Testis (tissue), 3 donors: ENCODE measurements around the gene KLHDC8A. TPM values are rescaled to one million over a fixed set of nuclear protein-coding genes. Genes with fewer than 3 reads are reported as not detected.
"Not testable (repeated sequence)": the region's sequence is repeated elsewhere in the genome, so short reads cannot be mapped to it uniquely, and the experiment has no call there.

ENCODE experiments used
- DNase-seq: peaks from one replicate; pipeline ENCODE4 v3.0.0-alpha.2; 2019
- H3K27ac ChIP-seq, 2 donors: fragments of 200-600 bp; sonication (generic); one replicate each; pipeline ENCODE4 v1.5.1; 2019
- H3K27me3 ChIP-seq: fragments of 200-600 bp; sonication (generic); one replicate; pipeline ENCODE4 v1.5.1; 2019
- H3K36me3 ChIP-seq: fragments of 200-600 bp; sonication (generic); one replicate; pipeline ENCODE4 v1.5.1; 2017; ENCODE audit warnings: low read depth; ENCODE audit errors: missing control alignments
- H3K4me1 ChIP-seq: fragments of 200-600 bp; sonication (generic); one replicate; pipeline ENCODE4 v1.5.1; 2019
- H3K4me3 ChIP-seq, 2 donors: fragments of 200-600 bp; sonication (generic); one replicate each; pipeline ENCODE4 v1.5.1; 2017 to 2019
- H3K9me3 ChIP-seq: fragments of 200-600 bp; sonication (generic); one replicate; pipeline ENCODE4 v1.5.1; 2017
- CTCF ChIP-seq, 3 experiments: fragments of 450-650 bp in 2 of 3; fragments of 200-600 bp in 1 of 3; sonication (generic) in 1 of 3; IDR thresholded peaks; one replicate each; pipeline ENCODE4 v1.5.1; 2016 to 2019; ENCODE audit warnings: antibody characterized with exemption in 3 of 3, mild to moderate bottlenecking in 2 of 3, moderate library complexity in 1 of 3
- POLR2A ChIP-seq: fragments of 450-650 bp; IDR thresholded peaks from one replicate; pipeline ENCODE4 v1.6.1; 2017; ENCODE audit warnings: antibody characterized with exemption, mild to moderate bottlenecking, moderate library complexity
- WGBS, 2 donors: methylation state at CpG; one replicate each; pipeline ENCODE4 v1.1.5; 2018; 5-methylcytosine and 5-hydroxymethylcytosine counted together
- intact Hi-C: fragments of 100-400 bp; cut with DNase I; formaldehyde crosslinking; loops from one replicate; pipeline ENCODE4 v1.15.1; 2023; ENCODE audit warnings: low total_unique reads
- polyA plus RNA-seq: library from polyadenylated mRNA; stranded (reverse); fragments of 350-450 nt; fragmentation: Illumina TruSeq; extraction: RNeasy Lipid Tissue Mini Kit (QIAGEN cat#74804); gene quantifications from one replicate; pipeline ENCODE4 v1.2.3, GENCODE V29; 2014; ENCODE audit warnings: low read depth, low replicate concordance; ENCODE audit not compliant: insufficient read depth
- total RNA-seq, 2 donors: library from RNA; depleted of rRNA; stranded (reverse); fragments of >200 nt; gene quantifications; one replicate each; pipeline ENCODE4 v1.2.3, GENCODE V29; 2016

The KLHDC8A gene
- total and polyA plus RNA-seq, 3 donors from 2014 or later, result 10.5 to 12.9 (median 11.7) TPM

DNA sequence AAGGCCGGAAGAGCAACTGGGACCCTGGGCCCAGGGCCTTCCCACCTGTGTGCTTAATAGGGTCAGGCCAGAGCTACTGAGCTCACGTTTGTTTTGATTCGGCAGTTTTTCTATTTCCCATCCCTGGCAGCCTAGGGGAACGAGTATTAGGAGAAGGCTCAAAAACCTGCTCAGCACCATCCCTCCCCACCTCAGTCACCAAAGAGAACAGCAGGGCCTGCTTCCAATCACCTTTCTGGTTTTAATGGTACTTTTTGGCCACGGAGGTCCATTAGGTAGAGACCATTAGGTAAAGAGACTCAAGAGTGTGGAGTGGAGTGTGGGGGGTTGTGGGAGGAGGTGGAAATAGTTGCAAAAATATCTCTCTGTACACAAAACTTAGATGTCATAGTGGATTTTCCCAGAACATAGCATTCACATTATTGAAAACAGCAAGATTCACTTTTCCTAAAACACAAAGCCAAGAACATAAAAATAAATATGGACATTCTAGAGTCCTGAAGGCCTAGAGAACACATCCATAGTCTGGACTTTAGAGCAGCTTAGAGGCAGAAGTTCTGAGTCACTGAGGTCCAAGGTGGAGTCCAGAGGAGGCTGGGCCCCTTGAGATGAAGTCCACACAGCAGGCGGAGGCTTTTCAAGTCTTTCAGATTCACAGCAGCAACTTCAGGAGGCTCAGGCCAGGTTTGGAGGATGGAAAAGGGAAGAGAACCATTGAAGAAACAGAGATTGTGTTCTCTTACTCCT is 54.7 kb downstream of the KLHDC8A start:
- Histone ChIP-seq H3K4me3 (no peak overlapping the region), H3K27me3 (no peaks in the 10 kb centered on the region), H3K9me3 (no peaks in the 10 kb centered on the region), H3K4me1 (peaks cover 15% of the 10 kb centered on the region), H3K27ac (peak overlapping the region in 1 of 2 donors; percentile 39), H3K36me3 (no peaks in the 10 kb centered on the region)
- DNase-seq, result no peak
- no peak for TF ChIP-seq CTCF (IDR thresholded peaks at IDR 0.05)
- TF ChIP-seq POLR2A, result no peak
- intact Hi-C loops, result no loop called here
- 39 to 49% methylated on average over 6 of the region's 6 CpGs for WGBS, 2 donors

DNA sequence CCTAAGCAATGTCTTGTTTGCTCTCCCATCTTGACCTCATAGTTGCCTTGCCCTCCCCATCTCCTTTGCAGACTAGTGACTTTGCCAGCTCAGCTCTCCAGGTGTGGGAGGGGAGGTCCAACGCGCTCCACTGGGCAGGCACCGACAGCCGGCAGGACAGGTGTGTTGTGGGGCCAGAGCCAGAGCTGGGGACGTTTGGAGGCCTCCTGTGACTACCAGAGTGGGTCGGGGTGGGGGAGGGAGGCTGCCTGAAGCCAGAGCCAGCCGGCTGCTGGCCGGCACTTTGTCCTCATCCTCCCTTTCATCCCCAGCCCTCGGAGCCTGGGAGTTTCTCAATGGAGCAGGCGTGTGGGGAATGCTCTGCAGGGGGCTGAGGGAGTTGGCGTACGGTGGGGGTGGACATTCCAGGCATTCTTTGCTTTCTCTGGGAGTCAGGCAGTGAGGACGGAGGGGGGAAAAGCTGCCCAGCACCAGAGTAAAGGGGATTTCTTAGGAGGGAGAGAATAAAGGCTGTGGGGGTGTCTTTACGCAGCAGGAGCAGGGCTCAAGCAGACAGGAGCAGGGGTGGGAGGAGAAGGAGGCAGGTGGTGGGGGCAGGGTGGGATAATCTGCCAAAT is 55.4 kb downstream of the KLHDC8A start:
- 21 to 33% methylated on average over 10 to 14 of the region's 14 CpGs for WGBS, 2 donors
- DNase-seq, result peak; percentile 86
- Histone ChIP-seq H3K4me1 (peaks cover 15% of the 10 kb centered on the region), H3K4me3 (no peak overlapping the region), H3K27me3 (no peaks in the 10 kb centered on the region), H3K36me3 (no peaks in the 10 kb centered on the region), H3K27ac (peak overlapping the region in 1 of 2 donors; percentile 39), H3K9me3 (no peaks in the 10 kb centered on the region)
- intact Hi-C loops, result no loop called here
- no peak for TF ChIP-seq CTCF (IDR thresholded peaks at IDR 0.05)
- TF ChIP-seq POLR2A, result no peak

DNA sequence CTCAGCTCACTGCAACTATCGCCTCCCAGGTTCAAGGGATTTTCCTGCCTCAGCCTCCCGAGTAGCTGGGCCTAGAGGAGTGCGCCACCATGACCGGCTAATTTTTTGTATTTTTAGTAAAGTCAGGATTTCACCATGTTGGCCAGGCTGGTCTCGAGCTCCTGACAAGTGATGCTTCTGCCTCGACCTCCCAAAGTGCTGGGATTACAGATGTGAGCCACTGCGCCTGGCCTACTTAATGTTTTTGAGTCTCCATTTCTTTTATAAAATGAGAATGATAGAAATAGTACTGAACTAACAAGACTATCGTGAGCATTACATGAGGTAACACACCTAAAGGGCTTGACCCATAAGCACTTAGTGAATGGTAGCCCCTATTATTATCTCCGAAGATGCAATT is 56.6 kb downstream of the KLHDC8A start:
- Histone ChIP-seq H3K9me3 (no peaks in the 10 kb centered on the region), H3K4me1 (peaks cover 15% of the 10 kb centered on the region), H3K27me3 (no peaks in the 10 kb centered on the region), H3K27ac (no peak overlapping the region), H3K4me3 (no peak overlapping the region), H3K36me3 (no peaks in the 10 kb centered on the region)
- 80 to 84% methylated on average over 9 of the region's 9 CpGs for WGBS, 2 donors
- no peak for TF ChIP-seq CTCF (IDR thresholded peaks at IDR 0.05)
- no peak for TF ChIP-seq POLR2A
- intact Hi-C loops, result no loop called here
- DNase-seq, result no peak

DNA sequence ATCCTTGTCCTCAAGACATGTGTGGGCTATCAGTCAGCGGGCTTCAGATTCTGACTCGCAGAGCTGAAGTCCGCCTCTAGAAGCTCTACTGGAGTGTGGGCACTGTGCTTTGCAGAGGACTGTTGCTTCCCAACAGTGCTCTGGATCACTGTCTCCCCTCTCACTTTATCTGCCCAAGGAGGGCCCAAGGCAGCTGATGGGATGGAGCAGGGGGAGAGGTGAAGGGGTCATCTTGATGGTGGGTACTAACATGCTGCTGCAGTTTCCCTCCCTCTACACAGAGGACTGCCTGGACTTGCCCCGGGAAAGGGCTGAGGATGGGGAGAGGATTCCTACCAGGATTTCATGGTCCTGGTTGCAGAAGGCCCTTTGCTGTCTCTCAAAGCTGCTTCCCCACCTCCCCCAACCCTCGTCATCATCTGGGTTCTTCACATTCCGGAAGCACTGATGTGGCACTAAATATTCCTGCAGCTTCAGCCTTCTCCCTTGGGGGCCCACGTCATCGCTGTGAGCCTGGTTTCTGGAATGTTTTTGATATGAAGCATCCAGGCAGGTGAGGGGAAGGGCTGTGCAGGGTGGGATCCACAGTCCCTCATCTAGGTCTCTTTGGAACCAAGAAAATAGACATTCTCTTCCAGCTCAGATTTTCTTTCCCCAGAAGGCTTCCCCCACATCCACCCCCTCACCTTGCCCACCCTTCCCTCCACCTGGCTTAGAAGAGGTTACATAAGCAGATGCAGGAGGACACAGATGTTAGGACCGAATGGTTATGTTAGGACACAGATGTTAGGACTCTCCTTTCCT is 58.3 kb downstream of the KLHDC8A start:
- no peaks in the 10 kb centered on the region for H3K9me3 ChIP-seq
- no peak for DNase-seq
- 71 to 72% methylated on average over 9 of the region's 9 CpGs for WGBS, 2 donors
- H3K36me3 ChIP-seq, result no peaks in the 10 kb centered on the region
- peaks cover 24% of the 10 kb centered on the region for H3K4me1 ChIP-seq
- no peak overlapping the region for H3K4me3 ChIP-seq
- intact Hi-C loops, result no loop called here
- TF ChIP-seq POLR2A (no peak), CTCF (IDR thresholded peaks at IDR 0.05) (no peak)
- no peak overlapping the region for H3K27ac ChIP-seq
- no peaks in the 10 kb centered on the region for H3K27me3 ChIP-seq

DNA sequence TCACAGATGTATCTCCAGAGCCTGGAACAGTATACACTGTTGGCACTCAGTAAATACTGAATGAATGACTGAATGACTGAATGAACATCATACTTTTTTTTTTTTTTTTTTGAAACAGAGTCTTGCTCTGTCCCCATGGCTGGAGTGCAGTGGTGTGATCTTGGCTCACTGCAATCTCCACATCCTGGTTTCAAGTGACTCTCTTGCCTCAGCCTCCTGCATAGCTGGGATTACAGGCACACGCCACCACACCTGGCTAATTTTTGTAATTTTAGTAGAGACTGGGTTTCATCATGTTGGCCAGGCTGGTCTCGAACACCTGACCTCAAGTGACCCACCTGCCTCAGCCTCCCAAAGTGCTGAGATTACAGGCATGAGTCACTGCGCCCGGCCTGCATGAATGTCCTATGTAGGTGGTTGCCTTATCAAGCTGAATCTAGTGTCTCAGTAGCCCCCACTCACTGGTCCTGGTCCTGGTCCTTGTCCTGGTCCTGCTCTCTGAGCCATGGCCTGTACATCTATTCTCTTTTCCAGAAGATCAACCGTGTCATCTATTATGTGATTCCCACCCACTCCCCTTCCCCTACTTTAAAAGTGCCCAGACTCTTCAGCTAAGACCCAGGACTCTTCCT is 59.1 kb downstream of the KLHDC8A start:
- intact Hi-C loops, H3K36me3 ChIP-seq, H3K27ac ChIP-seq, H3K9me3 ChIP-seq, H3K4me3 ChIP-seq, H3K27me3 ChIP-seq, DNase-seq: not testable (repeated sequence)
- peaks cover 24% of the 10 kb centered on the region for H3K4me1 ChIP-seq
- 96 to 98% methylated on average over 4 to 5 of the region's 5 CpGs for WGBS, 2 donors
